Measurements from ENCODE around the gene C1orf35.

The C1orf35 gene

DNA sequence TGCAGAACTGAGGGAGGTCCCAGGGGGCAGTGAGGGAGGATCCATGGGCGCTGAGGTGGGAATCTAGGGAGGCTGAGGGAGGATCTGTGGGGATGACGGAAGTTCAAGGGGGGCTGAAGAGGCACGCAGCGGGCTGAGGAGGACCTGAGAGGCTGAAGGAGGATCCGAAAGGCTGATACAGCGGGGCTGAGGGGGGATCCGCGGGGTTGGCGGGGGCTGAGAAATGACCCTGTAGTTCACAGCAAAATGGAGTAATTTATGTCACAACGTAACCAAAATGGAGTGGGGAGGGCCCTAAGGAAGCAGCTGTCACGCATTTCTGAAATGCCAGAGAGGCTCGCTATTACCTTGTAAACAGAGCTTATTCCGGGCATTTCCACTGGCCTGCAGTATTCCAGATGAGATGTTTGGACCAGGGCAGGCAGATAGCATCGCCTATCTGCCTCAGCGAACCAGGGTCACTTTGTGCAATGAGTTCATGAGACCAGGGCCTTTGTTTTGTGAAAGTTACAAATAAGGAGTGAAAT is 6.9 kb upstream of the C1orf35 start:
- DNase-seq (ENCODE audit: low spot score) (peak; percentile 21), FAIRE-seq (no peak)

DNA sequence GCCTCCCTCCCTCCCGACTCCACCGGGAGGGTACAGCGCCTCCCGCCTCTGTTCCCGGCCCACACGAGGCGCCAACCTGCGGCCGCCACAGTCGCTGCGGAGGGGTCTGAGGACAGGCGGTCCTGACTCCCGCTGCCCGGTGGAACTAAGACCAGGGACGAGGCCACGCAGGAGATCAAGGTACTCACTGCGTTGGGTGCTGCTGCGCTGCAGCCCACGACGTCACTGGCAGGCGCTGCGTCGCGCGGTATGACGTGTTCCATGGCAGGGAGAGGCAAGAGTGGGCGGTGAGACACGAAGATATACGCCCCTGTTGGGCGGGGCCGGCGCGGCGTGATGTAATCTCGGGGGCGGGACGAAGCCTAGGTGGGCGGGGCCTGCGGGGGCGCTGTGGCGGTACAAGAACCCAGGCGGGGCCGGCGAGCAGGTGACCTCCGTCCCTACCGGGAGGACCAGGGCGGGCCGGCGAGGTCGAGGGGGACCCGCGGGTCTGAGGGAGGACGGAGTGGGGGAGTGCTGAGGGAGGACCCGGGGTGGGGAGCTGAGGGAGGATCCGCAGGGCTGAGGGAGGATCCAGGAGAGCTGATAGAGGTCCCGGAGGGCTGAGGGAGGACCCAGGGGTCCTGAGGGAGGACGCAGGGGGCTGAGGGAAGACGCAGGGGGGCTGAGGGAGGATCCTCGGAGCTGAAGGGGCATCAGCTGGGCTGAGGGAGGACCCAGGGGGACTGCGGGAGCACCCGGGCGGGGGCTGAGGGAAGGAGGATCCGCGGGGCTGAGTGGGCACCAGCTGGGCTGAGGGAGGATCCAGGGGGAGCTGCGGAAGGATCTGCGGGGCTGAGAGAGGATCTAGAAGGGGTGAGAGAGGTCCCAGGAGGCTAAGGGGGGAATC is 6.2 kb upstream of the C1orf35 start, which contains the start of gene MRPL55:
TSS of gene MRPL55 (minus strand) at position 227 of the 889 bp plus-strand sequence. CDS start 1,039 bp downstream, outside the sequence.
- DNase-seq (ENCODE audit: low spot score) (peak; percentile 97), FAIRE-seq (peak; percentile 99)

DNA sequence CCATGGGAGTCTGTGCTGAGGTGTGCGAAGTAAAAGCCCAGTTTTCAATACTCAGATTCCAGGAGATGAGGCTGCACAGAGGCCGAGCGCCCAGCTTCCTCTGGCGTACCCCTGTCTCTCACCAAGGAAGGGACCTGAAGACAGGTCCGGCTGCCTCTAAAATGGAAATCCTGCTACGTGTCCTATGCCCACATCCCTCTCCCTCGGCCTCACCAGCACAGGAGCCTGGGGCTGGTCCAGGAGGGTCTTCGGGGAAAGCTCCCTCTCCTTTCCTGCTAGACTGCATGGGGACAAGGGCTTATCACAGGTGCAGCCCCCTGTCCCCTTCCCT is 5.6 kb upstream of the C1orf35 start:
- DNase-seq (ENCODE audit: low spot score): no peak
- FAIRE-seq: no peak

DNA sequence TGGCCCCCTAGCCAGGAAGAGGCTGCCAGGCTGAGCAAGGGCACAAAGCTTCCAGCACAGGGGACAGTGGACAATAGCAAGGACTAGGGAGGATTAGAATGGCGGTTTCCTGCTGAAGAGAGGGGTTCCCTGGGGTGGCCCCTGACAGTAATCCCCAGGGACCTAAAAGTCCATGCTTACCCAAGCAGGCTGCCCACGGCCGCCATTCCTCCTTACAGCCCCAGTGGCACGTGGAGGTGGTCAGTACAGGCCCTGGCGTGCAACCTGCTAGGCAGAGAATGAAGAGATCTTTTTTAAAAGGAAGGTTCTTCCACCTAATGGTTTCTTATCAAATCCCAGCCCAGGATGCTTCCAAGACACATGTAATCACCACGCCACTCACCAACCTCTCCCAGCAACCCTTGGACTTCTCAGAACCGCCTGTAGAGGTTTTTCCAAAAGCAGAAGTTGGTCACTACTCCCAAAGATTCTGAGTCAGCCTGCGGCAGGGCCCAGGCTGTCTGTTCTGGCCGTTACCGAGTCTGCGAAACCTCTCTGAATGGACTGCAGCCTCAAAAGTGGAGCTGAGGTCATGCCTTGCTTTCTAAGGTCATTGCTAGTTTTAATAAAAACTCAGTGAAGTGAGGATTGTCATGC is 5.0 kb upstream of the C1orf35 start:
- DNase-seq (ENCODE audit: low spot score): no peak
- FAIRE-seq: no peak

DNA sequence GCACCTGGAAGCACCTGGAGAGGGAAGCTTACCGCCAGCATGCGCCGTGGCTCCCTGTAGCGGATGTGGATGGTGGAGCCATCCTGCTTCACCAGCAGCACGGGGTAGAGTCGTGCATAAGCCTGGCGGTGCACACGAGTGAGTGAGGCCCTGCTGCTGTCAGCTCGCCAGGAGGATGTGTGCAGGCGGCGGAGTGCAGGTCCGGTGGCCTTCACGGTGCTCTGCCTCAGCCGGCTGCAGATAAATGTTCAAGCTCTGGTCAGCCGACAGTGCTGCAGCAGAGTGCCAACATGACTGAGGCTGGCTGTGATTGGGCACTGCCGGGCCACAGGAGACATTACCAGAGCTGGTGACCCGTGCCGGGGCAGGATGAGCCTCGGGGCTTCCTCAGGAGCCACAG is 4.5 kb upstream of the C1orf35 start:
- DNase-seq (ENCODE audit: low spot score) (no peak), FAIRE-seq (no peak)

GRCh38 chr1:228106800-228107054 is 3.6 kb upstream of the C1orf35 start:
- no peak for FAIRE-seq
- DNase-seq (ENCODE audit: low spot score): no peak

- DNase-seq (ENCODE audit: low spot score) (no peak), FAIRE-seq (no peak)
Observed at GRCh38 chr1:228105996-228106799, 3.1 kb upstream of the C1orf35 start.

DNA sequence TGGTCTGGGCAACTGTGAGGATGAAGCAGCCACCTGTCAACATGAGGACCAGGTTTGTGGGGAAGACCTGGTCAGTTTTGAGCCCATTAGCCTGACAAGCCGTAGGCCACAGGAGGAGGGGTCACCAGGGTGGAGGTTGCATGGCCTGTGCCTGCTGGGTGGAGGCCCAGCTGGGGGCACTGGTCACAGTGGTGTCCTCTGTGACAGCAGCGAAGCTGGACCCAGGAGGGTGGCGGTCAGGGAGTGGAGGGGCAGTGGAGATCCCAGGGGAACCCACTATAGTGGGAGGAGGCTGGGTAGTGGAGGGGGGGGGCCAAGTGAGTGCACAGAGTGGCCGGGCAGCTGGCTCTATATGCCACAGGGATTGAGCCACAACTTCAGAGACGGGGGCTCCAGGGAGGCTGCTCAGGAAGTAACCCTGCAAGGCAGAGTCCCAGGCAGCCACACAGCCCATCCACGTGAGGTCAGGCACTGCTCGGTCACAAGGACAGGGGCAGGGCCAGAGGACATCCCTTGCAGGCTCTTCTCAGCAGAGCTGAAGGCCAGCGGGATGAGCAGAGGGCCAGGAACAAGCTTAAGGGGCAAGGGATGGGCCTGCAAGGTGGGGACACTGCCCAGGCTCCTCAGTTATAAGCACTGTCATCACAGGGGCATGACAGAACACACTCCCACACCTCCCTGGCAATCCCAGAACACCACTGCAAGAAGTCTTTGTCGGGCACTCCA is 2.3 kb upstream of the C1orf35 start:
- DNase-seq (ENCODE audit: low spot score): no peak
- no peak for FAIRE-seq

GRCh38 chr1:228104526-228105269 is 1.6 kb upstream of the C1orf35 start:
- no peak for DNase-seq (ENCODE audit: low spot score)
- FAIRE-seq: no peak

DNA sequence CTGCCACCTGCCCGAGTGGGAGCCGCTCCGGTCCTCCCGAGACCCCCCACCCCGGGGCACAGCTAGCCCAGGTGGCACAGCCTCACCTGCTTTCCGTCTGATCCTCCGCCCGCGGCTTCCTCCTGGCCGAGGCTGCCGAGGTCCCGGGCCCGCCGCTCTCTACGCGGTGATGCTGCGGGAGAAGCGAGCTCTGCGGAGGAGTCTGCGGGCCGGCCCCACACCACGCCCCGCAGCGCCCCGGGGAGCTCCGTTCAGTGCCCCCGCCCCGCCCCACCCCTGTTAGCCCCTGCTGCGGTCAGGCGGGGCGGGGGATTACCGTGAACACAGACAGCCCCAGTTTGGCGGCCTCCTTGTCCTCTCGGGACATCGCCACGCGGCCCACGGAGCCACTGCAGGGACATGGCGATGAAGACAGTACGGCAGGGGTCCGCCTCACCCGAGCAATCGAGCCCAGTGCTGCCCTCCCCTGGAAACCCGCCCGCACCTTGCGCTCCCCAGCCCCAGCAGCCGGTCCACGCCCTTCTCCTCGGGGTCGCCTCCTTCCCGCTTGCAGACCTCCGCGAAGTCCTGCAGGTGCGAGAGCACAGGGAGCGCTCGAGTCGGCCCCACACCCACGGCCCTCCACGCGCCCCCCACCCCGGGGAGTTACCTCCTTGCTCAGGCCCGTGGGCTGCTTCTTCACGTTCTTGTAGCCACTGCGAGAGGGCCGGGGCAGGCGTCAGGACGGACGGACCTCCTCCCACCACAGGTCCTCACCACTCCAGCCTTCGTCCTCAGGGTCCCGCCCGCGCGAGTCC is 933 bp downstream of the C1orf35 start:
- FAIRE-seq: no peak

DNA sequence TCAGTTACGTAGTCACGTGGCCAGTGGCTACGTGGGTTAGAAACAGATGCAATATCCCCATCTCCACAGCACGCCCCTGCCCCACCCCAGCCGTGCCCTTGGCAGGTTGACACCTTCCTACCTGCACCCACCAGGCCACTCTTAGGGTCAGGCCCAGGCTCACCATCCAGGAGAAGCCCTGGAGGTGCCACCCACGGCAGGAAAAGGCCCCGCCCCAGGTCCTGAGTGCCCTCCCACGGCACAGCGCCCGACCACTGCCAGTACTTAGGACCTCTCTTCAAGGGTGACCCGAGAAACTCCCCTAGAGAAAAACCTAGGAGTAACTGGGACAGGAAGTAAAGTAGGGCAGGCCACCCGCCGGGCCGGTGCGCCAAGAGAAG is 1.5 kb downstream of the C1orf35 start:
- FAIRE-seq: no peak
- DNase-seq (ENCODE audit: low spot score): no peak

More for the DNA sequence above, 933 bp downstream of the C1orf35 start:
- DNase-seq (ENCODE audit: low spot score): peak; percentile 57

DNA sequence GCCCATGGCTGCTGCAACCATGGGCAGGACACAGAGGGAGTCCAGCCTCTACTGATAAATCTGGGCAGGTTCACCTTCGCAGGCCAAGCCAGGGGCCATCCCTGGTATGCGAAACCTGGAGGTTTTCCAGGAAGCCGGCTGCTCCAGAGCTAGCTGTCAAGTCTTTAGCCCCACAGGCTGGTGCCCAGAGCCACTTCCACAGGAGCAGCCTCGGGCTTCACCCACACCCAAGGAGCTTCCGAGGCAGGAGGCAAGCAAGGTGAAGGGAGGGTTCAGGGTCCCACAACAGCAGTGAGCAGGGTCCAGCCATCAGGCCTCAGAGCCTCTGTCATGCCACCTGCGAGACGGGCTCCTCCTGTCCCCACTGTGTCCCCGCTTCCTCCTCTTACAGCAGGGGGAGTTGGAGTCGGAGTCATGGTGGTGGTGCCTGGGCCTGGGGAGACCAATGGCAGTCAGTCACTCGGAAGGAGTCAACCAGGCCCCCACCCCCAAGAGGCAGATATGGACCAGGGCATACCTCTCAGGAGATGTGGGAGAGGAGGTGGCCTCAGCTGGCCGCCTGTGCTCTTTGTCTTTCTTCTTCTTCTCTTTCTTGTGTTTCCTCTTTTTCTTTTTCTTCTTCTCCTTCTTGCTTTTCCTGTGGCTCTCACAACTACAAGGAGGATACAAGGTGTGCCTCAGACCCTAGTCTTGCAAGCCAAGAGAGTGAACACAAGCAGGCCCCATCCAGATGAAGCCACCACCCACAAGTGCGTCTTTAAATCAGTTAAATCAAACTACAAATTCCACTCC is 2.1 kb downstream of the C1orf35 start:
- DNase-seq (ENCODE audit: low spot score) (no peak), FAIRE-seq (no peak)

DNA sequence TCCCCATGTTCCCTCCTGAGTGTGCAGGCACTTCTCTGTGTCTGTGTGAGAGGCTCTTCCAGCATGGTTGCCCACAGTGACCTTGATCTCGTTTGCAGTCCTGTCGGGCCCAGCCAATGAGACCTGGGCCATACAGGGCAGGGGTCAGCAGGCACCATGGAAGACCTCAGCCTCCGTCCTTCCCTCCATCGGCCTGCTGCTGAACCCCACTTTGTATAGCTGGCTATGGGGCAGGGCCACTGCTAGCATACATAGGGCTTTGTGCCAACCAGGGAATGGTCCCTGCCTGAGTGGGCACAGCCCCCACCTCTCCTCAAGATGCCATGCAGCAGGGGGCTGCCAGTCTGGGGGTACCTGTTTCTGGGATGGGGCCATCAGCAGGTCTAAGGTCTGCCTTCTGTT is 3.8 kb downstream of the C1orf35 start:
- DNase-seq (ENCODE audit: low spot score) (no peak), FAIRE-seq (no peak)

- no peak for DNase-seq (ENCODE audit: low spot score)
- no peak for FAIRE-seq
Observed at GRCh38 chr1:228098323-228098931, 4.7 kb downstream of the C1orf35 start.

- FAIRE-seq (no peak), DNase-seq (ENCODE audit: low spot score) (no peak)
Observed at GRCh38 chr1:228097333-228098081, 5.6 kb downstream of the C1orf35 start.

GRCh38 chr1:228096416-228097332 is 6.5 kb downstream of the C1orf35 start:
- DNase-seq (ENCODE audit: low spot score) (no peak), FAIRE-seq (no peak)

- FAIRE-seq (no peak), DNase-seq (ENCODE audit: low spot score) (no peak)
Observed at GRCh38 chr1:228095938-228096337, 7.2 kb downstream of the C1orf35 start.
